NCI-H2029 (cell line): Measurements from ENCODE around the gene ITPK1.

Experiments used
- DNase-seq: peaks from one replicate; lab custom pipeline; 2025; lab: John Stamatoyannopoulos, UW

ITPK1 gene

DNA sequence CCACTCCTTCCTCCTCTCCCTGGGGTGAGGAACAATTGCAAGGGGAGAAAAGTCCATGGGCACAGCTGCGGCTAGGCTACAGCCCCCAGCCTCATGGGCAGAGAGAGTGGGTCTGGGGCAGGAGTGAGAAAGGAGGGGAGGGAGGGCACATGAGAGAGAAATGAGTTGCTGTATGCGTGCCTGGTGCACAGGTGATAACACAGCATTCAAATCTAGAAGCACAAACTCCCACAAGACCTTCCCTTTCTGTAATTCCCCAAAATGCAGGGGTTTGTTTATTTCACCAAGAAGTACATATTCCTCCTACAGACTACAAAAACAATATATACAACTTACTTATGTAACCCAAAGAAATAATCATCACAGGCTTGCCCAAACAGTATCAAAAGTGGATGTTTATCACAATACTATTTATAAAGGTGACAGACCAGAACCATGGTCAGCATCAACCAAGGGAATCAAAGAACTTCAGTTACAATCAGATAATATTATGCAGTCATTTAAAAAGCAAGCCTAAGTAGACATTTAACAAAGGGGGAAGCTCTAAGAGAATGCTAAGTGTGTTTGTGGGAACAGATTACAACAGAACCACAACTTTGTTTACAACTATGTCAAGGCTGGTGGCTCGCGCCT is 54.2 kb downstream of the ITPK1 start:
- DNase-seq = no peak

DNA sequence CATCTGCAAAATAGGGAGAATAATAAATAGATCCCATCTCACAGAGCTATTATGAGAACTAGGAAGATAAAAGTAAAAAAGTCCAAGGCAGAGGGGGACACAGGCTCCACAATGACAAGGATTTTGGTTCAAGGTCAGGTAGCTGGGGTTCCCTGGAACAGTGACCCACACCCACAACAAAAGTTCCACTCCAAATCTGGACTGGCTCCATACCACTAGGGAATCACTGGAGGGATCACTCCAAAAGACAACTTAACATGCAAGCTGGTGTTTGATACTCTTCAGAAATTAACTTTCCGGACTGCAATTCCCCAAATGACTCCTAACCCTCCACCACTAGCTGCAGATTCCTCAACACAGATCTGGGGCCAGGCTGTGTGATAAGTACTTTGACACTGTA is 54.9 kb downstream of the ITPK1 start:
- no peak for DNase-seq

DNA sequence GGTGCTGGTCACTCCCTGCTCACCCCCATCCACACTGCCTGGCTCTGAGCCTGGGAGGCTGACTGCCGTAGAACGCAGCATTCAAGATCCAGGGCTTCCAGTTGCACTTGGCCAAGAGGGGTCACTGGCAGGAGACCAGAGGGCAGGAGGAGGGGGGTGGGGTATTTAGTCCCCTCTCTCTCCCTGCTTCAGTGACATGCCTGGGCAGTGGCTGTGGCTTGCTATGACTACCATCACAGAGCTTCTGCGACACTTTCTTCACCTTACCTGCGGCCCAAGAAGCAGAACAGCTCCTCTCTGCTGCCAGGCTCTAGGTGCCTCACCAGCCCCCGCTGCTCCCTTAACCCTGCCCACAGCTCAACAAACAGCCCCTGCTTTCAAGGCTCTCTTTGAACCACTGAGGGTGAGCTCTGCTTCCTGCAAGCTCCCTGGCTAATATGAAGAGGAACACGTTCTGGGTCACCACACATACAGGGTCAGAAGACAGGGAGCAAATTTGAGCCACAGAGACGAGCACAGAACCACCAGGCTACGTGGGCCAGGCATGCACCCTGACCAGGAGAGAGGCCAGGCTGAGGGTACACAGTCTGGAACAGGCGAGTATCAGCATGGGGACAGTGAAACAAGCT is 55.7 kb downstream of the ITPK1 start:
- no peak for DNase-seq

DNA sequence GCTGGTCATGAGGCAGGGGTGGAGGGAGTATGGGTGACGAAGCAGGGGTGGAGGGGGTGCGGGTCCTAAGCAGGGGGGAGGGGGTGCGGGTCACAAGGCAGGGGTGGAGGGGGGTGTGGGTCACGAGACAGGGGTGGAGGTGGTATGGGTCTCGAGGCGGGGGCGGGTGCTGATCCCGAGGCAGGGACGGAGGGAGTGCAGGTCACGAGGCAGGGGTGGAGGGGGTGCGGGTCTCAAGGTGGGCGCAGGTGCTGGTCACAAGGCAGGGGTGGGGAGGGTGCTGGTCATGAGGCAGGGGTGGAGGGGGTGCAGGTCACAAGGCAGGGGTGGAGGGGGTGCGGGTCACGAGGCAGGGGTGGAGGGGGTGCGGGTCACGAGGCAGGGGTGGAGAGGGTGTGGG is 56.5 kb downstream of the ITPK1 start:
- no peak for DNase-seq

DNA sequence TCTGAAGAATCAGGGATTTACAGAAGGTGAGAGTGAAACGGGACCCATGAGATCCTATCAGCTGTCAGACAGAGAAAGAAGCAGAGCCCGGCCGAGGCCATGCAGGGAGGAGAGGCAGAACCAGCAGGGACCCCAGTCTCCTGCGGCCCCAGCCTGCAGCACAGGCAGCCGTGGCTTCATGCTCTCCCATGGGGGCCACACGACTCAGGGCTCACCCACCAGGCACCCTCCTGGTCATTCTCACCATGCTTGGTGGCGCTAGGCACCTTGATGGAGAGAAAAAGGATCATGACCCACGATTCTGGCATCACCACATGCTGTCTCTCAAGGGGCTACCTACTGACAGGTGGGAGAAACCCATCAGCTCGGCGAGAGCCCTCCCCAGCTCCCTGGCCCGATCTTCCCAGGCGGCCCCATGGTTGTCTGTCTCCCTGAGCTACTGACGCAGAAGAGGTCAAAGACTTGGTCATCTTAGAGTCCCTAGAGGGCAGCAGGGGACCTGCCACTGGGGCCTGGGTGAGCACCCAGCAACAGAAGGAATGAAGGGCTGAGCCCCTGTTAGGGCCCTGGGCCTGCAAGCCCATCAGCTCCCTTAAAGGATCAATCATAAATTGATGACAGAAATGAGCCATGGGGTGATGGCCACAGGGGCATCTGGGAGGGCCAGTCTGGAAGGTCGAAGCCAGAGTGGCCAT is 58.0 kb downstream of the ITPK1 start:
- DNase-seq = no peak

- DNase-seq = no peak
Measured at GRCh38 chr14:93056840-93057585, 58.7 kb downstream of the ITPK1 start.

- DNase-seq = no peak
Measured at GRCh38 chr14:93056166-93056839, 59.4 kb downstream of the ITPK1 start.

DNA sequence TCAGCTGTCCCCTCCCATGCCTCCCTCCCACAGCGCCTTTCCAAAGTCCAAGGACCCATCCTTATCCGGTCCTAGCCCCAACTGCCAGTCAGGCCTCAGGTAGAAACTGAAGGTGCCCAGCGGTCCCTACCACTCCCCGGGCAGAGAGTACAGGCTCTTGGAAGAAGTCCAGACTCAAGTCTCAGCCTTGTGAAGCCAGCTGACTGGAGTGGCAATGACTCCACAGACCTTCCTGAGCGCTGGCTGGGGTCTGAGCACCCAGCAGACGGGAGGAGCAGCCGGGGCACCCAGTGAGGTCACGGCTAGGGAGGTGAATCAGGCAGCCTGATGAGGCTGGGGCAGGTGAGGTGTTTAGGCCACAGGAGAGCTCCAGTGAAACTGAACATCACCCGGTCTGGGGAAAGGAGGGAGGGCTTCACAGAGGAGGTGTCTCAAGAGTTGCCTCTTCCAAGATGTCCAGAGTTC is 60.0 kb downstream of the ITPK1 start:
- no peak for DNase-seq

DNA sequence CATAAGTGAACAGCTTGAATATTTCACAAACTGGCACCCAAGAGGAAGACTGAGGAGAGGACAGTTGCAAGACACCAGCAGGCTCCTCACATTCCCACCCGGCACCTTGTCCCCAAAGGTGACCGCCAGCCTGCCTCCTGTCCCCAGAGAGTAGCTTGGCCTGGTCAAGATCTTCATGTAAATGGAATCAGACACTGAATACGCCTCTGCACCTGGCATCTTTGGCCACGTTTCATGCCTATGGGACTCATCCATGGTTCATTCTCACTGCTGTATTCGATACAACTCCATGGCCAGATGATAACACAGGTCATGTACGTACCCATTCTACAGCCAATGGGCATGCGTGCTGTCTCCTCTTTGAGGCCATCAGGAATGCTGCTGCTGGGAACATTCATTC is 60.8 kb downstream of the ITPK1 start:
- DNase-seq = no peak

- DNase-seq = no peak
Measured at GRCh38 chr14:93054006-93054405, 61.7 kb downstream of the ITPK1 start.

DNA sequence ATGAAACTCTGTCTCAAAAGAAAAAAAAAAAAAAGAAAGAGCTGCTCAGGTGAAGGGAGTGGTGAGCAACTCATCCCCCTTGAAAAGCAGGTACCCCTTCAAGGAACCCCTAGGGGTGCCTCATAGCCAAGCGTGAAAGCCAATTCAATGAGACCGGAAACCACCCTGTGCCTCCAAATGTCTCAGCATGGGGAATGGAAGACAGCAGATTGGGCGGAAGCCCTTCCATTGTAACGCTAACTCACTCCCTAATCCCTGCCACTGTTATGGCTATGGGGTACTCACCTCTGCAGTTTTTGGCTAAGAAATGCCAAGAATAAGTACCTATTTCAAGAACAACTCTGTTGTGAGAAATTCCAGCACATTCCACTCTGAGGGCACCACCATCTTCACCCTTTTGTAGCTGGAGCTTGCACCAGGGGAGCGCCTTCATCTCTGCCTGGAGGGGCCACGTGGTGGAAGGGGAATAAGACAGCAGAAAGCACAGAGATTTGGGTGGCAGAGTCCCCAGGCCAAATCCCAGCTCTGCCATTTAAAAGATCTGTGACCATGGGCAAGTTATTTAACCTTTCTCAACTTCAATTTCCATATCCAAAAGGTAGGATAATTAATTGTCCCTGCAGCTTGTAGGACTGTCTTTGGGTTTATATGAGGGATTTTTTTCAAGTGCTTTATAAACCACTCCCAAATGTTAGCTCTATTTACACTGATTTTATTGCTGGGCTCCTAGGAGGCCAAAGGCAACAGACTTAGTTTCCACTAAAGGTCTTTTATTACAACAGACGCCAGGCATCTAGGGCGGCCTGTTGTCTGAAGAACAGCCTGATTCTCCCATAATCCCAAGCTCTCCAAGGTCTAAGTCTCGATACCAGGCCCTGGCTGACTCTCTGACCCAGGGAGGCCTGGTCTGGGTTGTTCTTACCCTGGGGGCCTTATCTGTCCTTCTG is 63.9 kb downstream of the ITPK1 start:
- no peak for DNase-seq

DNA sequence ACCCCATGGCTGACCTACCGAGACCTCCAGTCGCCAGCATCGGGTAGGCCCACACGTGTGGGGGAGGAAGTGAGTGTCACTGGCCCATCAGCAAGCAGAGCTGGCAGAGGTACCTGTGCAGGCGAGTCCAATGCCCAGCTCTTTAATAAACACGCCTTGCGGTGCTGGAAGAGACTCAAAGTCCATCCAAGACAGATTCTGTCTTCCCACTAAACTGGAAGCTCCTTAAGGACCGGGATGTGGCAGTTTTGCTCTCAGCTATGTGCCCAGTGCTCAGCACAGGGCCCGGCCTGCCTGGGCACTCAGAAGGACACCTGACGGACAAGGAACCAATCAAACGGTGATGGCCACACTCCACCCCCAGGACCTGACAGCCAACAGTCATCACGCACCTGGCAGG is 65.0 kb downstream of the ITPK1 start:
- DNase-seq = no peak

DNA sequence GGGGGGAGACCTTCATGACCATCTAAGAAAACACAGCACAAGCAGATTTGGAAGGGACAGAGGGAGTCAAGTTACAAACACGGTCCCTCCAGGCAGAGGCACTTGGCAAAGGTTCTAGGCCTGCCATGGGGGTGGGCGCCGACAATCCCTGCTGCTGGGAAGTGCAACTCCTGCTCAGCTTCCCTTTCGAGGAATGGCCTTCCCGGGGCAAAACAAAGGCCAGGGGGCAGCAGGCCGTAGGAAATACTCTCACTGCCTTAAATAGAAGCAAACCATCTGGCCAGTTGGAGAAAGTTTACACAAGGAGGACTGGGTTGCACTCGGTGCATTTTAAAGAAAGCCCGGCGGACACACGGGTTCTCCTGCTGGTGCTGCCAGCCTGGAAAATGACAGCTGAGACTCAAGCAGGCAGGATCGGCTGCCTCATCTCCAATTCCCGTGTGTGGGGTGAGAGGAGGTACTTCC is 65.8 kb downstream of the ITPK1 start:
- no peak for DNase-seq

GRCh38 chr14:93049315-93049714 is 66.4 kb downstream of the ITPK1 start:
- no peak for DNase-seq

DNA sequence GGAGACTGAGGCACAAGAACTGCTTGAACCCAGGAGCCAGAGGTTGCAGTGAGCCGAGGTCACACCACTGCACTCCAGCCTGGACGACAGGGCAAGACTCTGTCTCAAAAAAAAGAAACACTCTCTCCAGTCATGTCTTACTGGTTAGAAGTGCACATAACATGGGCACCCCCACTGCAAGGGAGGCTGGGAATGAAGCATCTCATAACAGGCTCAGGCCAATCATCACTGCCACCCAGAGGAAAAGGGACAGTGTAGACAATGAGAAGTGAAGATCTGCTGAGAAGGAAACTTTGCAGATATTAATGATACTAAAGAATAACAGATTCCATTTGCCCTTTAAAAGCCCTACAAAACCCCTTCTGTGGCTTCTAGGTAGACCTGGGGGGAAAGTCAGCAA is 66.9 kb downstream of the ITPK1 start:
- no peak for DNase-seq

DNA sequence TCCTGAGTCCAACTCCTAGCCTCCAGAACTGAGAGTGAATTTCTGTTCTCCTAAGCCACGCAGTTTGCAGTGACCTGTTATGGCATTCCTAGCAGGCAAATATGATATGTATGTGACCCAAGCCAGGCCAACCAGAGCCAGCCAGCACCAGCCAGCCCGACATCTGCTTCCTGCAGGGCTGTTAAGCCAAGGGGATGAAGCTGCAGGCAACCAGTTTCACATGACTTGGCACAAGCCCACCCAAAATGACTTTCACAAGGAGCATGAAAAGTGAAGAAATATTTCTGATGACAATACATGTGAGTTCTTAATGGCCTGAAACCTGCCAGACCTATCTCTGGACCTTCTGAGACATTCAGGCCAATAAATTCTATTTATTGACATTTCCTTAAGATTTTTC is 68.1 kb downstream of the ITPK1 start:
- no peak for DNase-seq

DNA sequence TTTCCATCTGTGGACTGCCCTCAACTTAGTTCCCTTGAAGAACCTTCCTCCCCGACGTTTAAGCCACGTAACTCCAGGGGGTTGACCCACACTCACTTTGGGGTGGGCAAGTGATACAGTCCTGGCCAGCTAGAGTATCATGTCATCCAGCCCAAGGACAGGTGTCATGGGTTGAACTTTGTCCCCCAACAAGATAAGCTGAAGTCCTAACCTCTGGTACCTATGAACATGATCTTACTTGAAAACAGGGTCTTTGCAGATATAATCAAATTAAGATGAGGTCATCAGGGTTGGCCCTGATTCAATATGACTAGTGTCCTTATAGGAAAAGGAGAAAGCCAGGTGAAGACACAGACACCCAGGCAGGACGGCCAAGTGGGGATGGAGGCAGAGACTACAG is 68.6 kb downstream of the ITPK1 start:
- DNase-seq = no peak

GRCh38 chr14:93046705-93047050 is 69.0 kb downstream of the ITPK1 start:
- no peak for DNase-seq

- DNase-seq = no peak
Measured at GRCh38 chr14:93045965-93046704, 69.6 kb downstream of the ITPK1 start.

DNA sequence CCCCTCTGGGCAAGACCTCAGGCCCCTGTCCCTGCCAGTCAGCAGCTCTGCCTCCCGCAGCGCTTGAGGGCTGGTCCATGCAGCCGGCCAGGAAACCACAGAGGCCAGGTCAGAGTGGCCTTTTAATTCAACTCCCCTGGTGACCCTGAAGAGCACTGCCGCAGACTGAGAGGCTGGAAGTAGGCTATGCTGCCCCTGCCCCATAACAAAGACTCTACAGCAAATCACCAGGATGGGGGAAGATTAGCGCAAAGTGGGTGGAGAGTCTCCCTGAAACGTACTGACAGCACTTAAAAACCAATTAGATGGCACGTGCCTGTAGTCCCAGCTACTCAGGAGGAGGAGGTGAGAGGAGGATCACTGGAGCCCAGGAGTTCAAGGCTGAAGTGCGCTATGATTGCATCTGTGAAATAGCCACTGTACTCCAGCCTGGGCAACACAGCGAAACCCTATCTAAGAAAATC is 70.5 kb downstream of the ITPK1 start:
- DNase-seq = no peak
